K562 (cell line): Measurements from ENCODE around the gene ANP32B. TPM values are rescaled to one million over a fixed set of nuclear protein-coding genes. Genes with fewer than 3 reads are reported as not detected.

Experiments
- DIDO1 ChIP-seq: fragments of 450-650 bp; IDR thresholded peaks from 2 replicates; pipeline ENCODE4 v1.6.1; 2016; ENCODE audit warnings: low read depth, missing biosample characterization, missing genetic modification characterization
- DPF2 ChIP-seq: fragments of 450-650 bp; IDR thresholded peaks from 2 replicates; pipeline ENCODE4 v1.6.1; 2016
- FOXJ2 ChIP-seq: fragments of 200-800 bp; sonication (Bioruptor generic); IDR thresholded peaks from 2 replicates; pipeline ENCODE4 v1.6.1; 2016; ENCODE audit warnings: missing genetic modification characterization, missing compliant biosample characterization
- OTX1 ChIP-seq: fragments of 450-650 bp; formaldehyde crosslinking; IDR thresholded peaks from 2 replicates; pipeline ENCODE4 v1.4.0; 2022; ENCODE audit warnings: mild to moderate bottlenecking
- POLR2A ChIP-seq: fragments of 450-650 bp; conservative IDR thresholded peaks from 2 replicates; pipeline ENCODE4 v1.6.1; 2016
- RBM15 ChIP-seq: fragments of 200-400 bp; formaldehyde crosslinking; IDR thresholded peaks from 2 replicates; pipeline ENCODE4 v1.6.1; 2018; ENCODE audit warnings: mild to moderate bottlenecking, low read length, moderate library complexity; ENCODE audit not compliant: insufficient read depth
- RFX7 ChIP-seq: fragments of 250-450 bp; sonication (Bioruptor Pico); IDR thresholded peaks from 2 replicates; pipeline ENCODE4 v1.5.1; 2021; ENCODE audit warnings: mild to moderate bottlenecking
- SIN3B ChIP-seq: fragments of 450-650 bp; IDR thresholded peaks from 2 replicates; pipeline ENCODE4 v1.6.1; 2017; ENCODE audit warnings: low read depth, mild to moderate bottlenecking, moderate library complexity
- SLC30A9 ChIP-seq: fragments of 250-450 bp; sonication (Bioruptor Pico); IDR thresholded peaks from 2 replicates; pipeline ENCODE4 v1.8.0; 2022; ENCODE audit warnings: mild to moderate bottlenecking, moderate library complexity
- SNAPC5 ChIP-seq: fragments of 250-450 bp; sonication (Bioruptor Pico); IDR thresholded peaks from 2 replicates; pipeline ENCODE4 v1.8.0; 2021; ENCODE audit warnings: moderate library complexity, mild to moderate bottlenecking, inconsistent platforms
- SREBF2 ChIP-seq: sonication (generic); formaldehyde crosslinking; IDR thresholded peaks from 2 replicates; pipeline ENCODE4 v1.4.0; 2020; ENCODE audit warnings: mild to moderate bottlenecking, missing genetic modification reagents
- TCF15 ChIP-seq: fragments of 250-450 bp; sonication (Bioruptor Pico); IDR thresholded peaks from 2 replicates; pipeline ENCODE4 v1.8.0; 2022; ENCODE audit warnings: moderate library complexity, mild to moderate bottlenecking, inconsistent platforms
- YBX1 ChIP-seq: fragments of 450-650 bp; IDR thresholded peaks from 2 replicates; pipeline ENCODE4 v1.7.1; 2016; ENCODE audit warnings: mild to moderate bottlenecking
- ZNF41 ChIP-seq: fragments of 250-450 bp; sonication (Bioruptor Pico); conservative IDR thresholded peaks from 2 replicates; pipeline ENCODE4 v1.4.0; 2020; ENCODE audit warnings: mild to moderate bottlenecking
- ZNF551 ChIP-seq: fragments of 250-450 bp; sonication (Bioruptor Pico); IDR thresholded peaks from 2 replicates; pipeline ENCODE4 v1.5.0; 2021; ENCODE audit warnings: mild to moderate bottlenecking, moderate library complexity
- polyA plus RNA-seq, 8 experiments: library from polyadenylated mRNA; depleted of rRNA in 4 of 8; stranded (reverse) in 5 of 8; unstranded in 3 of 8; fragments of >200 nt; fragmentation: Nextera tagmentation in 2 of 8; fragmentation: Illumina TruSeq in 1 of 8; extraction: Ambion mirVana in 2 of 8; extraction: Trizol in 1 of 8; gene quantifications; 2 replicates each; pipeline versions ENCODE4 v1.2.1 to v1.2.3, GENCODE V29; 2011 to 2014; ENCODE audit warnings: inconsistent platforms in 1 of 8, missing spikeins in 1 of 8
- total RNA-seq, 7 experiments: library from RNA; depleted of rRNA in 6 of 7; stranded (reverse); fragments of >200 nt in 6 of 7; fragmentation: Illumina TruSeq in 2 of 7; extraction: Trizol in 2 of 7; gene quantifications; 2 replicates each; pipeline versions ENCODE4 v1.2.1 to v1.2.3, GENCODE V29; 2011 to 2021; ENCODE audit warnings: low replicate concordance in 1 of 7
- TF ChIP-seq, protein P1 (sequence below), 2 experiments: fragments of 450-650 bp in 1 of 2; sonication (generic) in 1 of 2; formaldehyde crosslinking in 1 of 2; IDR thresholded peaks in 1 of 2; conservative IDR thresholded peaks in 1 of 2; 2 replicates each; pipeline versions ENCODE4 v1.6.1 to v1.8.1; 2016 to 2023; ENCODE audit warnings: mild to moderate bottlenecking in 2 of 2, moderate library complexity in 2 of 2, inconsistent platforms in 1 of 2, missing genetic modification reagents in 1 of 2
- TF ChIP-seq, protein P2 (sequence below): sonication (generic); formaldehyde crosslinking; IDR thresholded peaks from 2 replicates; pipeline ENCODE4 v1.8.1; 2023; ENCODE audit warnings: missing genetic modification reagents, mild to moderate bottlenecking, borderline replicate concordance
- TF ChIP-seq, protein P3 (sequence below): fragments of 450-650 bp; IDR thresholded peaks from 2 replicates; pipeline ENCODE4 v1.6.1; 2014; ENCODE audit warnings: low read depth, mild to moderate bottlenecking, moderate library complexity, borderline replicate concordance
- TF ChIP-seq, protein P4 (sequence below): sonication (generic); formaldehyde crosslinking; IDR thresholded peaks from 2 replicates; pipeline ENCODE4 v1.8.0; 2022; ENCODE audit warnings: mild to moderate bottlenecking, low read depth, missing genetic modification reagents

Gene ANP32B
- total and polyA plus RNA-seq, 9 of the 15 experiments (the other 6 are each of a cell fraction or from before 2014, with no cell fraction given) = 68.9 to 815 (median 141) TPM

DNA sequence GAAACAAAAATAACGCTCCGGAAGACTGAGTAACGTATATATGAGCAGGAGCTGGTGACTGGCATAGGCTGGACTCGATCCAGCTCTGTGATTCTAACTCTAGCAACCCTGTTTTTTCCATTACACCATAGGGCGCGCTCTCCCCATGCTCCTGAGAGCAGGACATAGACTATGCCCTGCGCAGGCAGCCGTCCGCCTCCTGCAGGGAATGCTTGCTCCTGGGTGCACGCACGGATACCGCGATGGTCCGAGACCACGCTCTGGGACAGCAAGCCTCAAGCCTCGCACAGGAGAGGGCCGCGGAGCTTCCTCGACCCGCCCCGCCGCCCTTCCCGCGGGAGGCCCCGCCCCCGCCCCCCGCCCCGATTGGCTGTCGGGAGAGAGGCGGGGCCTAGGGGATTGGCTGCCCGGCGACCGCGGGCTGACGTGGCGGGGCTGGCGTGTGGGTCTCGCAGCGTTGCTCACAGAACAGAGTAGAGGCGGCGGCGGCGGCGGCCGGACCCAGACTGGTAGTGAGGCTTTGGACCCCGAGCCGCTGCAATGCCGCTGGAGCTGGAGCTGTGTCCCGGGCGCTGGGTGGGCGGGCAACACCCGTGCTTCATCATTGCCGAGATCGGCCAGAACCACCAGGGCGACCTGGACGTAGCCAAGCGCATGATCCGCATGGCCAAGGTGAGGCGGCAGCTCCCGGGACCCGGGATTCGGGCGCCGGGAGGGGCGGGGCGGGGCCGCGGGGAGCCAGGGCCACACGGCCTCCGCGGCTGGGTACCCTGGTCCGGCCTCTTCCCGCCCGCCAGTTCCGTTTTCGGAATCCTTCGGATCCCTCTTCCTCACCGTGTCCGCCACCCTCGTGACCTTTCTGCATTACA is 73.4 kb downstream of the ANP32B start, which contains the start of gene NANS (continued):
- no peak for TF ChIP-seq FOXJ2 (tag)
- TF ChIP-seq TCF15 (CRISPR knock-in tag) = no peak
- TF ChIP-seq, protein P1, sequence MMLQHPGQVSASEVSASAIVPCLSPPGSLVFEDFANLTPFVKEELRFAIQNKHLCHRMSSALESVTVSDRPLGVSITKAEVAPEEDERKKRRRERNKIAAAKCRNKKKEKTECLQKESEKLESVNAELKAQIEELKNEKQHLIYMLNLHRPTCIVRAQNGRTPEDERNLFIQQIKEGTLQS (IDR thresholded peaks at IDR 0.05) = no peak
- TF ChIP-seq, protein P1 (CRISPR knock-in tag; conservative IDR thresholded peaks at IDR 0.05) = peak; percentile 37; the same call in 1 of the 2 replicates
- no peak for TF ChIP-seq SNAPC5
- TF ChIP-seq DPF2 = 0 out of 2 replicates have a peak, but pooled peaks have one; percentile 18
- peak; percentile 36; the same call in 1 of the 2 replicates for TF ChIP-seq SIN3B
- no peak for TF ChIP-seq SLC30A9 (CRISPR knock-in tag)
- no peak for TF ChIP-seq RFX7 (CRISPR knock-in tag)
- TF ChIP-seq, protein P2, sequence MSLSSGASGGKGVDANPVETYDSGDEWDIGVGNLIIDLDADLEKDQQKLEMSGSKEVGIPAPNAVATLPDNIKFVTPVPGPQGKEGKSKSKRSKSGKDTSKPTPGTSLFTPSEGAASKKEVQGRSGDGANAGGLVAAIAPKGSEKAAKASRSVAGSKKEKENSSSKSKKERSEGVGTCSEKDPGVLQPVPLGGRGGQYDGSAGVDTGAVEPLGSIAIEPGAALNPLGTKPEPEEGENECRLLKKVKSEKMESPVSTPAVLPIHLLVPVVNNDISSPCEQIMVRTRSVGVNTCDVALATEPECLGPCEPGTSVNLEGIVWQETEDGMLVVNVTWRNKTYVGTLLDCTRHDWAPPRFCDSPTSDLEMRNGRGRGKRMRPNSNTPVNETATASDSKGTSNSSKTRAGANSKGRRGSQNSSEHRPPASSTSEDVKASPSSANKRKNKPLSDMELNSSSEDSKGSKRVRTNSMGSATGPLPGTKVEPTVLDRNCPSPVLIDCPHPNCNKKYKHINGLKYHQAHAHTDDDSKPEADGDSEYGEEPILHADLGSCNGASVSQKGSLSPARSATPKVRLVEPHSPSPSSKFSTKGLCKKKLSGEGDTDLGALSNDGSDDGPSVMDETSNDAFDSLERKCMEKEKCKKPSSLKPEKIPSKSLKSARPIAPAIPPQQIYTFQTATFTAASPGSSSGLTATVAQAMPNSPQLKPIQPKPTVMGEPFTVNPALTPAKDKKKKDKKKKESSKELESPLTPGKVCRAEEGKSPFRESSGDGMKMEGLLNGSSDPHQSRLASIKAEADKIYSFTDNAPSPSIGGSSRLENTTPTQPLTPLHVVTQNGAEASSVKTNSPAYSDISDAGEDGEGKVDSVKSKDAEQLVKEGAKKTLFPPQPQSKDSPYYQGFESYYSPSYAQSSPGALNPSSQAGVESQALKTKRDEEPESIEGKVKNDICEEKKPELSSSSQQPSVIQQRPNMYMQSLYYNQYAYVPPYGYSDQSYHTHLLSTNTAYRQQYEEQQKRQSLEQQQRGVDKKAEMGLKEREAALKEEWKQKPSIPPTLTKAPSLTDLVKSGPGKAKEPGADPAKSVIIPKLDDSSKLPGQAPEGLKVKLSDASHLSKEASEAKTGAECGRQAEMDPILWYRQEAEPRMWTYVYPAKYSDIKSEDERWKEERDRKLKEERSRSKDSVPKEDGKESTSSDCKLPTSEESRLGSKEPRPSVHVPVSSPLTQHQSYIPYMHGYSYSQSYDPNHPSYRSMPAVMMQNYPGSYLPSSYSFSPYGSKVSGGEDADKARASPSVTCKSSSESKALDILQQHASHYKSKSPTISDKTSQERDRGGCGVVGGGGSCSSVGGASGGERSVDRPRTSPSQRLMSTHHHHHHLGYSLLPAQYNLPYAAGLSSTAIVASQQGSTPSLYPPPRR = no peak
- TF ChIP-seq, protein P3, sequence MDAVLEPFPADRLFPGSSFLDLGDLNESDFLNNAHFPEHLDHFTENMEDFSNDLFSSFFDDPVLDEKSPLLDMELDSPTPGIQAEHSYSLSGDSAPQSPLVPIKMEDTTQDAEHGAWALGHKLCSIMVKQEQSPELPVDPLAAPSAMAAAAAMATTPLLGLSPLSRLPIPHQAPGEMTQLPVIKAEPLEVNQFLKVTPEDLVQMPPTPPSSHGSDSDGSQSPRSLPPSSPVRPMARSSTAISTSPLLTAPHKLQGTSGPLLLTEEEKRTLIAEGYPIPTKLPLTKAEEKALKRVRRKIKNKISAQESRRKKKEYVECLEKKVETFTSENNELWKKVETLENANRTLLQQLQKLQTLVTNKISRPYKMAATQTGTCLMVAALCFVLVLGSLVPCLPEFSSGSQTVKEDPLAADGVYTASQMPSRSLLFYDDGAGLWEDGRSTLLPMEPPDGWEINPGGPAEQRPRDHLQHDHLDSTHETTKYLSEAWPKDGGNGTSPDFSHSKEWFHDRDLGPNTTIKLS = peak; percentile 90
- TF ChIP-seq ZNF41 (CRISPR knock-in tag) = no peak
- no peak for TF ChIP-seq OTX1 (CRISPR knock-in tag)
- no peak for TF ChIP-seq SREBF2
- TF ChIP-seq DIDO1 (tag) = no peak
- no peak for TF ChIP-seq ZNF551
- TF ChIP-seq, protein P4, sequence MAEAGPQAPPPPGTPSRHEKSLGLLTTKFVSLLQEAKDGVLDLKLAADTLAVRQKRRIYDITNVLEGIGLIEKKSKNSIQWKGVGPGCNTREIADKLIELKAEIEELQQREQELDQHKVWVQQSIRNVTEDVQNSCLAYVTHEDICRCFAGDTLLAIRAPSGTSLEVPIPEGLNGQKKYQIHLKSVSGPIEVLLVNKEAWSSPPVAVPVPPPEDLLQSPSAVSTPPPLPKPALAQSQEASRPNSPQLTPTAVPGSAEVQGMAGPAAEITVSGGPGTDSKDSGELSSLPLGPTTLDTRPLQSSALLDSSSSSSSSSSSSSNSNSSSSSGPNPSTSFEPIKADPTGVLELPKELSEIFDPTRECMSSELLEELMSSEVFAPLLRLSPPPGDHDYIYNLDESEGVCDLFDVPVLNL (CRISPR knock-in tag) = no peak; the same call in 1 of the 2 replicates
- no peak for TF ChIP-seq YBX1
- TF ChIP-seq RBM15 = no peak
- peak; percentile 95 for TF ChIP-seq POLR2A
